GM21381 (cell line): ENCODE results near the gene MARK2.
"Not testable (repeated sequence)": the region's sequence is repeated elsewhere in the genome, so short reads cannot be mapped to it uniquely, and the experiment has no call there.

ENCODE experiments used
- ATAC-seq: cut with Tn5 transposase; IDR thresholded peaks from one replicate; pipeline ENCODE4 v1.9.1; 2021; ENCODE audit warnings: mild to moderate bottlenecking, moderate library complexity; ENCODE audit not compliant: unreplicated experiment

The MARK2 gene

DNA sequence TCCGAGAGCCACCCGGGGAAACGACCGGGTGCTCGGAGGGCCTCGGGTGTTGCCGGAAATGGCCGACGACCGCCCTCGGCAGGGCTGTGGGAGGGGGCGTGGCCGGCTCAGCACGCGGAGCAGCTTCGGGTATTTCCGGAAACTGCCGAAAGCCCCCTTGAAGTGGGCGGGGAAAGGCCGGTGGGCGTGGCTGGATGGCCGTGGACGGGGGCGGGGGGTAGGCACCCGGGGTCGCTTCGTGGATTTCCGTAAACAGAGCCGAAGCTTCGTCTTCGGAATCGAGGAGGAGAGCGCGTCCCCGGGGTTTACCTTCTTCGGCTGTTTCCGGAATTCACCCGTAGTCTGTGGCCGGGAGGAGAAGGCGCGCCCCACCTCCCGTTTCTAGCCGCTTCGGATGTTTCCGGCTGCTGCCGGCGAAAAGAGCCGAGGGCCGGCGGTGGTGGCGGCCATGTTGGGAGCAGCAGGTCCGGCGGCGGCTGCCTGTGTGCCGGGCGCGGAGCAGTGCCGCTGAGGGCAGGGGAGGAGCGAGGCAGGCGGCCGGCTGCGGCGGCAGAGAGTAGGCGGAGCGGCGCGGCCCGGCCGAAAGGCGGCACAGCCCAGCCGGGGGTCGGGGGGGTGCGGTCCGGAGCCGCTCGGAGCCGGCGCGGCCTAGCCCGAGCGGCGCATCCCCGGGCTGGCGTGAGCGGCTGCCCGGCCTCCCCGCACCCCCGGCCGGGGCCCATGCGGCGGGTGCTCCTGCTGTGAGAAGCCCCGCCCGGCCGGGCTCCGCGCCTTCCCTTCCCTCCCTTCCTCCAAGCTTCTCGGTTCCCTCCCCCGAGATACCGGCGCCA lies at the start of gene MARK2:
MARK2 (plus strand) TSS at position 433 of the 830 bp plus-strand sequence; CDS start at position 830, 397 bp downstream.
- peak; percentile 76 for ATAC-seq

- no peak for ATAC-seq
Observed at GRCh38 chr11:63791495-63792167, 47.3 kb upstream of the MARK2 start.

DNA sequence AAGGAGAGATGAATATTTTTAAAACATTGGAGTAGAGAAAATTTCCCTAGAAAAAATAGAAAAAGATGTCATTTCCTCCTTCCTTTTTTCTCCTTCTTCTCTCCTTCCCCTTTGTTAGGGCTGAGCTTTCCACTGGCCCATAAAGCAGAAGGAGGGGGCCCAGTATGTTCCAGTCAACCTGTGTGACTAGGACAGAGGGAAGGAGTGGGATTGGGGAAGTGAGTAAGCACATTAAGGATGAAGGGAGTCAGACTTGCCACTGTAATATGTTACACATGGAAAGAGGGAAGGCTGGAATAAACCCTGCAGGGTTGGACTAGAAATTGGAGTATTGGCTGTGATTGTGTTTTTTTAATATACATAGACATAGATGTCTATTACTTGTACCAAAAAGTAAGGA lies 45.7 kb upstream of the MARK2 start:
- no peak for ATAC-seq

- no peak for ATAC-seq
Observed at GRCh38 chr11:63795066-63795465, 43.8 kb upstream of the MARK2 start.

- ATAC-seq = no peak
Observed at GRCh38 chr11:63800921-63801320, 38.0 kb upstream of the MARK2 start.

DNA sequence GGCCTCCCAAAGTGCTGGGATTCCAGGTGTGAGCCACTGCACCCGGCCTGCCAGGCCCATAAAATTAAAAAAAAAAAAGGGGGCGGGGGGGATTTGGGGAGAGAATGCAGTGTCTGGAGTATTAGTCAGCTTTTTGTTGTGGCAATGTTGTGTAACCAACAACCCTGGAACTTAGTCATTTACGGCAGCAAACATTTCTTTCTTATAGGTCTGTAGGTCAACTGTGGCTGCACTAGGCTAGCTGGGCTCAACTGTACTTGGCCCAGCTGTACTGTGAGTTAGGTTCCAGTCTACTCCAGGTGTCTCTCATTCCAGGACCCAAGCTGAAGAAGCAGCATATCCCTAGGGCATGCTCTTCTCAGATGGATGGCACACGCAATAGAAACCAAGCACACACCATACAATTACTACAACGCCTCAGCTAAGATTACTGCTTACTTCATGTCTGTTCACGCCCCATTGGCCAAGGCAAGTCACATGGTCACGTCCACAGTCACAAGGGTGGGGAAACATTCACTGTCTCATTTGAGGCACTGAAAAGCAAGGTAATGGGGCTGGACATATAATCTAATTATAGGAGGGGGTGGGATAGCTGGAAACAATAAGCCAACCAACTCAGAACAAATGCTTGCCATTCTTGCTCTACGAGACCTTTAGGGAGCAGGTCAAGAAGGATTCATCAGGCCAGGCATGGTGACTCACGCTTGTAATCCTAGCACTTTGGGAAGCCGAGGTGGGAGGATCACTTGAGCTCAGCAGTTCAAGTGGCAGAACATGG lies 36.1 kb upstream of the MARK2 start:
- no peak for ATAC-seq

DNA sequence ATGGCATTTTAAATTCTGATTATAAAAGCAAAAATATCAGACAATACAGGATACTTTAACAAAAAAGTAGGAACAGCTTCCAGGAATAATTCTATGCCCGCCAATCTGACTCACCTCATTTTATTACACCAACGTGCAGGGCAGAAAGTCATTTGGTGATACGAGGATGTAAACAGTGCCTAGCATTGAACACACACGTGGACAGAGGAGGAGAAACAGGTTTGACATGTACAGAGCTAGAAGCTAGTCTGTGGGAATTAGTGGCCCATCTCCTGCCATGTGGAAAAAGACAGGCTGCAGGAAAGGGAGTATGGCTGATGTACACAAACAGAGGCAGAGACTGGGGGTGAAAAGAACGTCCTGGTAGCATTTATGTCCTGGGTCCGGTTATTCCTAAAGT lies 34.7 kb upstream of the MARK2 start:
- no peak for ATAC-seq

- no peak for ATAC-seq
Observed at GRCh38 chr11:63805844-63806415, 33.0 kb upstream of the MARK2 start.

- ATAC-seq = not testable (repeated sequence)
Observed at GRCh38 chr11:63810383-63810782, 28.5 kb upstream of the MARK2 start.

- ATAC-seq = no peak
Observed at GRCh38 chr11:63811522-63811921, 27.4 kb upstream of the MARK2 start.

DNA sequence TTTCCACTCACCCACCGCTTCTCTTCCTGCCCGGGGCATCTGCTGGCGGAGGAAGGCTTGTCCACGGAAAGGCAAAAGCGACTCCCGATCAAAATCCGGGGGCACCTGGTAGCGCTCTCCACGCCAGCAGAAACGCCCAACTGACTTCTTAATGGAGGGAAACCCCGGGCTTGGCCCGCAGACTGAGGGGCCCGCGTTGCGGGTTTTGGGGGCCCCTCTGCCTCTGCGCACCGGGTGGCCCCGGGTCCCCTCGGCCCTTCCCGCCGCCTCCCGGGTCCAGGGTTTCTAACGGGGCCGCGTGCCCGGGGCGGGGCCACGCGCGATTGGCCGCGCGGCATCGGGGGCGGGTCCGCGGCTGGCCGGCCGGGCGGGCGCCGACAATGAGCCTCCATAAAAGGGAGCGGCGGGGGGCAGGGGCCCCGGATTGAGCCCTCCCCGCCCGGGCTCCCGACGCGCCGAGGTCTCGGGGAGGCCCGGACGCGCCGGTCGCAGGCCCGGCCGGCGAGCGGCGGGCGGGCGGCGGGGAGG lies 25.8 kb upstream of the MARK2 start, which contains the start of gene SPINDOC:
SPINDOC (plus strand) TSS at position 422 of the 528 bp plus-strand sequence. CDS start 231 bp downstream, outside the sequence.
- ATAC-seq = peak; percentile 74

DNA sequence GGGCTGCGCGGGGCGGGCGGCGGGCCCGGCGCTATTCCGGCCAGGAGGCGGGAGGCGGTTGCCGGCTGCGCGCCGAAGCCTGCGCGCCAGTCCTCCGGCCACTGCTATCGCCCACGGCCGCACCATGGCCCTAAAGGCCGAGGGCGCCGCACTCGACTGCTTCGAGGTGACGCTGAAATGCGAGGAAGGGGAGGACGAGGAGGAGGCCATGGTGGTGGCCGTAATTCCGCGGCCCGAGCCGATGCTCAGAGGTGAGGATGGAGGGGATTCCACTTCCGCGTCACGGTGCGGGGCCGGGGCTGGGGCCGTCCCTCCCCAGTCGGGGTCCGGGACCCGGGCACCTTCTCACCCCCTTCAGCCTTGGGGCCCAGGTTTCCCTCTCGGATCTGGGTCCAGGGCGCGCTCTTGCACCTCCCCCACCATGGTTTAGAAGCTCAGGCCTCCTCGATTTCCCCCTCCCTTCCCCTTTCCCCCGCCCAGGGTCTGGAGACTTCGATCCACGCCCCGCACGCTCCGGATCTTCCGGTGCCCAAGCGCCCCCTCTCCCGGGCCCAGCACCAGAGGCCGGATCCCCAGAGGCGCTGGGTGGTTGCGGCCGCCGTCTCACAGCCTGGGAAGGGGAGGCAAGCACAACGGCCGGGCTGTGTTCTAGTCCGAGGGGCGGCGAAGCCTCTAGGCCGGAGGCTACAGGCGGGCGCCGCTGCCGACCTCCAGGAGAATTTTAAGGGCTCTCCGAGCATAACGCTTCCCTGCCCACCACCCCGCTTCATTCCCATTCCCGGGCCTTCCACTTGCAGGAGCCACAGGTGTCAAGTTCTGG lies 25.1 kb upstream of the MARK2 start:
- ATAC-seq = peak; percentile 38

GRCh38 chr11:63814383-63814736 lies 24.6 kb upstream of the MARK2 start:
- ATAC-seq = no peak

DNA sequence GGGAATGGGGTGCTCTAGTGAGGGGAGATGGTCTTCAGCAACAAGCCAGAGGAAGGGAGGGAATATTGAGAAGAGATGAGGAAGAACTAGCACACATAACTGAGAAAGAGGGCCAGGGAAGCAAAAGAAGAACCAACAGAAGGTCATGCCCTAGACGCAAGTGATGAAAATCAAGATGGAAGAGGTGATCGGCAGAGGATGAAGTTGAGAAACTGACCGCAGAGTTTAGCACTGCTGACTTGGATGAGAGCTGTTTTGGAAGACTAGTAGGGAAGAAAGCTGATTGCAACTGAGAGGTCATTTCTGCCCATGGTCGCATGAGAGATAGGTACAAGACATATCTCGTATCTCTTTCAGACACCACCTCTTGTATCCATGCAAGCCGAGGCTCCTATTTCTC lies 22.7 kb upstream of the MARK2 start:
- ATAC-seq = no peak

GRCh38 chr11:63816732-63817131 lies 22.2 kb upstream of the MARK2 start:
- no peak for ATAC-seq

- no peak for ATAC-seq
Observed at GRCh38 chr11:63817758-63818498, 21.0 kb upstream of the MARK2 start.

DNA sequence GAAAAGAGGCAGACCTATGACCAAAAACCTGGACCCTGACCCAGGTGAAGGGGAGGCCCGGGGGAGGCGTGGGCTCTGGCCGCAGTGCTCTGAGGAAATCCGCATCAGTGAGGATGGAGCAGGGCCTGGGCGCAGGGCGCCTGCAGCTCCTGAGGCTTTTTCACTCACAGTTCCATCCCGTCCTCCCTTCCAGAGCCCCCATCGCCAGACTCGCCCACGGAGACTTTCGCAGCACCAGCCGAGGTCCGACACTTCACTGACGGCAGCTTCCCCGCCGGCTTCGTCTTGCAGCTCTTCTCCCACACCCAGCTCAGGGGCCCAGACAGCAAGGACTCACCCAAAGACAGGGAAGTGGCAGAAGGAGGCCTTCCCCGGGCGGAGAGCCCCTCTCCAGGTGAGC lies 20.3 kb upstream of the MARK2 start:
- ATAC-seq = no peak

- ATAC-seq = no peak
Observed at GRCh38 chr11:63821411-63821810, 17.5 kb upstream of the MARK2 start.

DNA sequence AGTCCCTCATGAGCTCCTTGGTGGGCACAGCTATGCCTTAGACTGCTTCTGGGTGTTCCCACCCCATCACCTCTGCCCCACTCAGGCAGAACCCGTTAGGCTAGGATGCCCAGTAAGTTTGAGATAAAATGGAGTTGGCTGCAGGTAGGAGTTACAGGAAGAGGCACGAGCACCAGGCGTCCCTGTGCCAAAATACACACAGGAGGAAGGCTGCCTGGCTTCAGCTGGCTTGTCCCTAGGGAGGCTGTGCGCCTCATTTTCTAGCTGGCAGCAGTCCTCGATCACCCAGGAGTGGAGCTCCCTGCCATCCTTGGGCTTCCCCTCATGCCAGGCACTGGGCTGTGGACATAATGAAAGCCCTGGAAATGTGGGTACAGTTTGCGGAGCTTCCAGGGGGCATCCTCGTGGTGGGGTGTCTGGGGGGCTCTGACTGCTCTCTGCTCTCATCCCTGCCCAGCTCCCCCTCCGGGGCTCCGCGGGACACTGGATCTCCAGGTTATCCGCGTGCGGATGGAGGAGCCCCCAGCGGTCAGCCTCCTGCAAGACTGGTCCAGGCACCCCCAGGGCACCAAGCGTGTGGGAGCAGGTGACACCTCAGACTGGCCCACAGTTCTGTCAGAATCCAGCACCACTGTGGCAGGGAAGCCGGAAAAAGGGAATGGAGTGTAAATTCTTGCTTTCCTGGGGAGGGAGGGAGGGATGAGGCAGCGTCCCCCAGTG lies 12.3 kb upstream of the MARK2 start:
- no peak for ATAC-seq
